Kidney epithelial cell (primary cell): Measurements from ENCODE around the gene FLT3. TPM values are rescaled to one million over a fixed set of nuclear protein-coding genes. Genes with fewer than 3 reads are reported as not detected.
A peak's percentile ranks its signal among the peaks of the same experiment; 100 is the strongest.

Source experiments
- DNase-seq: peaks from one replicate; pipeline ENCODE4 v3.0.0-alpha.2; 2010; ENCODE audit warnings: low read depth
- H3K27me3 ChIP-seq: 2 replicates; pipeline ENCODE4 v1.6.0; 2011; ENCODE audit warnings: low read length; ENCODE audit not compliant: control insufficient read depth, insufficient read depth
- H3K36me3 ChIP-seq: 2 replicates; pipeline ENCODE4 v1.5.1; 2011; ENCODE audit warnings: low read length; ENCODE audit not compliant: control insufficient read depth, insufficient read depth
- H3K4me3 ChIP-seq: 2 replicates; pipeline ENCODE4 v1.5.1; 2011; ENCODE audit warnings: low read depth, mild to moderate bottlenecking, control low read depth, low read length
- total RNA-seq: library from RNA; depleted of rRNA; stranded (reverse); fragments of >200 nt; gene quantifications from 2 replicates; pipeline ENCODE4 v1.2.3, GENCODE V29; 2015
- TF ChIP-seq, protein P1 (sequence below): IDR thresholded peaks from 2 replicates; pipeline ENCODE4 v1.5.1; 2011; ENCODE audit warnings: mild to moderate bottlenecking, moderate library complexity, low read length, control low read depth, inconsistent platforms; ENCODE audit not compliant: insufficient read depth, poor library complexity, severe bottlenecking

Gene FLT3
- total RNA-seq, 1 donor from 2014 or later = 0.88 TPM

DNA sequence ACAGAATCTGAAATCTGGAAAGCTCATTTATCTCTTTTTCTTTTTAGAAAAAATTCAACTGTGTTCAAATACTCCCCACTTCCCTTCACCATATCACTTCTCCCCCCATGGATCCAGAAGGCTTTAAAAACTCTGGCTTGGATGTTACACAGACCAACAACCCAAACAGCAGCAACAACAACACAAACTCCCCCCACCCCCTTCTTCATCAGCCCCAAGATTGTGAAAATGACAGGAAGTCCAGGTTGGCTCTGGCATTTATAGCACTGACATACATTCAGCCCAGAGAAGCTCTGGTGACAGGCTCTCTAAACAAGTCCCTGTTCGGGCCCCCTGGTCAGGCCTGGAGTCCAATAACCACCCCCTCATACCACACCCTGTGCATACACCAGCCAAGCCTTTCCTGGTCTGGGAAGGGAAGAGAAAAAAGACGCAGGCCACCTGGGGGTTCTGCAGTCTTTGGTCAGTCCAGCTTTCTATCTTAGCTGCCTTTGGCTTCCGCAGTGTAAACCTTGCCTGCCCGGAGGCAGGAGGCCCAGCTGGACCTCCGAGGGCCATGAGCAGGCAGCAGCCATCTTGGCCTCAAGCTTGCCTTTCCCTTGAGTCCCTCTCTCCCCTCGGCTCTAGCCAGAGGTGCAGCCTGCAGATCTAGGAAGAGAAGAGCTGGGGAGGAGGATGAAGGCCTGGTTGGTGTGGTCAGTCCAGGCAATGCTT is 138.1 kb downstream of the FLT3 start:
- Histone ChIP-seq H3K4me3 (no peak overlapping the region), H3K27me3 (peaks cover 80% of the 10 kb centered on the region), H3K36me3 (no peaks in the 10 kb centered on the region)
- TF ChIP-seq, protein P1, sequence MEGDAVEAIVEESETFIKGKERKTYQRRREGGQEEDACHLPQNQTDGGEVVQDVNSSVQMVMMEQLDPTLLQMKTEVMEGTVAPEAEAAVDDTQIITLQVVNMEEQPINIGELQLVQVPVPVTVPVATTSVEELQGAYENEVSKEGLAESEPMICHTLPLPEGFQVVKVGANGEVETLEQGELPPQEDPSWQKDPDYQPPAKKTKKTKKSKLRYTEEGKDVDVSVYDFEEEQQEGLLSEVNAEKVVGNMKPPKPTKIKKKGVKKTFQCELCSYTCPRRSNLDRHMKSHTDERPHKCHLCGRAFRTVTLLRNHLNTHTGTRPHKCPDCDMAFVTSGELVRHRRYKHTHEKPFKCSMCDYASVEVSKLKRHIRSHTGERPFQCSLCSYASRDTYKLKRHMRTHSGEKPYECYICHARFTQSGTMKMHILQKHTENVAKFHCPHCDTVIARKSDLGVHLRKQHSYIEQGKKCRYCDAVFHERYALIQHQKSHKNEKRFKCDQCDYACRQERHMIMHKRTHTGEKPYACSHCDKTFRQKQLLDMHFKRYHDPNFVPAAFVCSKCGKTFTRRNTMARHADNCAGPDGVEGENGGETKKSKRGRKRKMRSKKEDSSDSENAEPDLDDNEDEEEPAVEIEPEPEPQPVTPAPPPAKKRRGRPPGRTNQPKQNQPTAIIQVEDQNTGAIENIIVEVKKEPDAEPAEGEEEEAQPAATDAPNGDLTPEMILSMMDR = no peak
- no peak for DNase-seq

DNA sequence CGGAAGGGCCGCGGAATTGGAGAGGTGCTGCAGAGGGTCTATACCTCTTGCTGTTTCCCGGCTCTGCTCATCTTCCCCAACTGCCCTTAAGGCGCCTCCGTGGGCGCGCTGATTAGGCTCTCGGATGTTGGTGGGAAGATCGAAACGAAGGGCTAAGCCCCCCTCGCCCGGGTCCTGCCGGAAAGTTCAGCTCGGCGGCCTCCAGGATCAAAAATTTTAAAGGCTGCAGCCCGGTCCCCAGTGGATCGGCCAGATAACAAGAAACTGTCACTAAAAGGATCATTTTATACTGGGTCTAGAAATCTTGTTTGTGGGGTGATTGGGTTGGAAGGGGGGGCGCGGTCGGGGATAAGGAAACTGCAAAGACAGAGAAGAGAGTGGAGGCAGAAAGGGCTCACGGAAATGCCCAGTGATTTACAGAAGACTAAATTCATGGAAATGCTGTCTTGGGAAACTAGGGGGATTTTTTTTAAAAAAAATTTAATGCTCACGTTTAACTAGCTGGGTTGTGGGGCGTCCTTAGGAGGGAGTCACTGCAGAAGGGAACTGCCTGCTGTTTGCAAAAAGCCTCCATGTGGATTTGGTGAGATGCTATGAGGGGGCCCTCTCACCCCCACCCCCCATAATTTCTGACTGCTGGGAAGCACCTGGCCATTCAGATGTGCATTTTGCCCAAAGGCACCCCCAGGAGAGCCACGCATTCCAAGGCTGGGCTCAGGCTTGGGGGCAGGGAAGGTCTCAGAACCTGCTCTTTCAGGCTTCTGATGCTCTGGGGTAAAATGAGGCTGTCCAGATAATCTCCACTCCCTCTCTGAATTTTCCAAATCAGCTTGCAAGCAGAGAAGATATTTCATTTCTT is 138.9 kb downstream of the FLT3 start:
- Histone ChIP-seq H3K27me3 (peaks cover 75% of the 10 kb centered on the region), H3K36me3 (no peaks in the 10 kb centered on the region), H3K4me3 (no peak overlapping the region)
- no peak for DNase-seq
- TF ChIP-seq, protein P1 = no peak

DNA sequence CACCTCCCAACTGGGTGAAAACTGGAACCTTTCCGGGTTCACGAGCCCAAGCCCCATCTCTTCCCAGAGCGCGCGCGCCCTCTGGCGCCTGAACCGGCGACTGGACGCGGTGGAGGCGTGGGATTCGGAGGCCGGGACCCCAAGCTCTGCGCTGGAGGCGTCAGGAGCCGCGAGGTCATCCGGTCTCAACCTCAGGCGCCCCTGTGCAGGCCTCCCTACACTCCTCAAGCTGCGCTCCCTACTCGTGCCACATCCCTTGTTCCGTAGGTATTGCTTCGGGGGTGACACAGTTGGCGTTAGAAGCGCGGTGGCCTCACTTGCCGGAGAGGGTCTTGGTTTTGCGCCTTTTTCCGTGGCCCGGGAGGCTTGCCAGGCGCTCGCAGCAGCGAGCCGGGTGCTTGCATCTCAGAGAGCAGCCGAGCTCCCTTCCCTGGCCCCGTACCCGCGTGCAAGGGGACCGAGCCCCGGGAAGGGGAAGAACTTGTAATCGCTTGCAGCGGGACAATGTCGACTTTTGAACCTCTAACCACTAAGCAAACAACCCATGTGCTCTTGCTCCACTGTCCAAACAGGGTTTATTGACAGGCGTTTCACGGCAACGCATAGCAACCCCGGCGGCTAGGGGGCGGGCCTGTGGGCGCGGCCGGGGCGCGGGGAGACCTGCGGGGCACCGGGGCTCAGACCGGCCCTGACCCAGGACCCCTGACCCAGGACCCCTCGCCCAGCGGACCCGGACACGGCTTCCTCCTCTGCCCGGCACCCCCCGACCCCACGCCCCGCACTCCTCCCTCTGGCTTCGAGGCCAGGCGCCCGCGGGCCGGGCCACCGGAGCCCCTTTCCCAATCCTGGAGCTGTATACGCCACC is 139.8 kb downstream of the FLT3 start:
- no peaks in the 10 kb centered on the region for H3K36me3 ChIP-seq
- H3K4me3 ChIP-seq = no peak overlapping the region
- TF ChIP-seq, protein P1 = peak; percentile 38
- DNase-seq = no peak
- H3K27me3 ChIP-seq = peaks cover 70% of the 10 kb centered on the region

DNA sequence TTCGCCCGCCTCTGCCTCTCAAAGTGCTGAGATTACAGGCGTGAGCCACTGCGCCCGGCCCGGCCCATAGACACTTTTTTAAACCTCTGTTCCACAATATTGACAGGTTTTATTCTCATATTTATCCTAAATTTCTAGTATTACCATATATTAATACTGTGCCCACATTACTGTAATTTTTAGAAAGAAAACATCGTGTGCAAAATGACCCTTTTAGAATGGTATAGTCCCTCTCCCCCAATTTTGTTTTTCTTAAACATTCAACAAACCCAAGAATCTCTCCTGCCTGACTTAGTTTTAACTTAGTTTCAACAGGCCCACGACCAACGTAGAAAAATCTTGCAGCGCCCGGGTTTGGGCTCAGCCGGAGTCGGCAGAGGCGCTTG is 140.4 kb downstream of the FLT3 start:
- Histone ChIP-seq H3K4me3 (no peak overlapping the region), H3K36me3 (no peaks in the 10 kb centered on the region), H3K27me3 (peaks cover 65% of the 10 kb centered on the region)
- DNase-seq = no peak
- TF ChIP-seq, protein P1 = no peak

DNA sequence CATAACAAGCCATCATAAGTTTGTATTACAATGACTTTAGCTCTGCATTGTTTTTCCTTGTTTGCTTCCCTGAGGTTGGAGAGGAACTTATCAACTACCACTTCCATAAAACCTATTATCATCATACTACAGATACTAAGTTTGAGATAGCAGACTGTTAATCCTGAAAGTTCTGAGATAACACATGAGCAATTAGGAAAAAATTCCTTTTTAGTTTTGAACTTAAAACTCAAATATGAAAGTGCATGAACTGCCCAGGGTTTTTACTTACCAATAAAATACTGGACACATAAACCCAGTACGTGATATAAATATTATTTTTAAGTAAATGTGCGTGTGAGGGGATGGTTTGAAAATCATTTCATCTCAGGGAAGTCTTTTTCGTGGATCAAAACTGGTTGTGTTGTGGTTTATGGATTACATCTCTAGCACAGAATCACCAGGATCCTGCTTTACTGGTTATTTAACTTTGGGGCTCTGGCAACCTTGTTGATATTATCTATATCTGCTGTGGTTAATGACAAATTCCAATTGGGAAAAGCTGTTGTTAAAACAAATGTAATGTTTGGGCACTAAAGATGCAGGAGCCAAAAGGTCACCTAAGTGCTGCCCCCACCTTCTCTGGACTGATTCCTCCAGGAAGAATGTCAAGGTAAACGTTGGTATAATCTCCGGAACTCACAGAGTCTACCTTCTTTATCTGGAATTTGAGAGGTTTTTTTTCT is 143.6 kb downstream of the FLT3 start:
- TF ChIP-seq, protein P1 = no peak
- DNase-seq = no peak
- Histone ChIP-seq H3K36me3 (no peaks in the 10 kb centered on the region), H3K27me3 (peaks cover 58% of the 10 kb centered on the region), H3K4me3 (no peak overlapping the region)
